ENCODE measurements around the gene TAP1. TPM values are rescaled to one million over a fixed set of nuclear protein-coding genes. Genes with fewer than 3 reads are reported as not detected.

TAP1 gene
- total and polyA plus RNA-seq, 9 of the 15 experiments (the other 6 are each of a cell fraction or from before 2014, with no cell fraction given) = 1.3 to 6.0 (median 4.2) TPM

GRCh38 chr6:32839356-32839755 is 14.1 kb downstream of the TAP1 start:
- Histone ChIP-seq H3K9me1 (ENCODE audit: control insufficient read depth, insufficient read depth, low read length) (no peaks in the 10 kb centered on the region), H3K4me2 (ENCODE audit: insufficient read depth, low read length) (no peak overlapping the region), H3K9me3 (replicated peaks; ENCODE audit: control insufficient read depth, insufficient read depth, low read depth, low read length) (no peaks in the 10 kb centered on the region), H3K27me3 (ENCODE audit: control insufficient read depth in 2 of 2, insufficient read depth in 2 of 2, low read length in 2 of 2) (0 out of 5 replicates have a peak, but pooled peaks cover 0 to 8% of the 10 kb centered on the region in 2 experiments), H4K20me1 (replicated peaks; ENCODE audit: control insufficient read depth, insufficient read depth, low read length) (no peaks in the 10 kb centered on the region), H3K27ac (ENCODE audit: extremely low read depth, low read depth, low read length) (no peak overlapping the region), H3K9ac (ENCODE audit: insufficient read depth in 1 of 2, low read depth in 2 of 2, low read length in 2 of 2) (no peak overlapping the region), H3K79me2 (ENCODE audit: control insufficient read depth, insufficient read depth, low read length) (peaks cover 11% of the 10 kb centered on the region; the same call in 2 of the 3 replicates), H3K4me1 (replicated peaks in 1 of 2; ENCODE audit: control insufficient read depth in 2 of 2, insufficient read depth in 2 of 2, low read length in 2 of 2) (peaks cover 9 to 16% of the 10 kb centered on the region in 2 experiments; a peak in 4 of 5 replicates), H3K36me3 (ENCODE audit: control insufficient read depth, insufficient read depth, low read length) (peaks cover 26% of the 10 kb centered on the region; the same call in 2 of the 3 replicates), H3K4me3 (no peak overlapping the region), H2AFZ (ENCODE audit: low read depth, low read length) (no peak overlapping the region)
- ATAC-seq = no peak
- no peak for FAIRE-seq
- TF ChIP-seq LARP7 (IDR thresholded peaks at IDR 0.05) (no peak), FOXM1 (IDR thresholded peaks at IDR 0.05; ENCODE audit: low read depth) (no peak), FOXM1 (CRISPR knock-in tag; IDR thresholded peaks at IDR 0.05; ENCODE audit: low read depth) (no peak), SMAD1 (IDR thresholded peaks at IDR 0.05; ENCODE audit: low read depth, low read length, partially characterized antibody) (no peak)
- DNase-seq (ENCODE audit: extremely low read depth in 1 of 4, low spot score in 3 of 4) = no peak
- ChIA-PET CTCF (ENCODE audit: low intra/inter-chr PET ratio) (interaction anchor here (0.8 to 6.6 kb wide), 4 partner anchors 15 to 94 kb away, joined by 3 to 66 read pairs (median 15); partner anchors contain the start of genes PSMB9 and TAP1), POLR2A (interaction anchor here (1.4 to 5.1 kb wide), 9 partner anchors 13 to 145 kb away, joined by 4 to 56 read pairs (median 14); partner anchors contain the start of genes PSMB9 and TAP1)
- in situ Hi-C loops (cut with MboI) (no loop called here), intact Hi-C loops (cut with micrococcal nuclease) (no loop called here)
- no TSS peak for BruUV-seq (replicated peaks)
- 80% methylated on average over 15 of the region's 15 CpGs for WGBS (ENCODE audit: insufficient coverage, low coverage, missing lambda C conversion rate)

Measured in K562 (cell line).